DMS 273 (cell line): ENCODE data around the gene HSPA8.

Experiments used
- DNase-seq: peaks from one replicate; lab custom pipeline; 2025; ENCODE audit not compliant: unreplicated experiment; lab: John Stamatoyannopoulos, UW

The HSPA8 gene

DNA sequence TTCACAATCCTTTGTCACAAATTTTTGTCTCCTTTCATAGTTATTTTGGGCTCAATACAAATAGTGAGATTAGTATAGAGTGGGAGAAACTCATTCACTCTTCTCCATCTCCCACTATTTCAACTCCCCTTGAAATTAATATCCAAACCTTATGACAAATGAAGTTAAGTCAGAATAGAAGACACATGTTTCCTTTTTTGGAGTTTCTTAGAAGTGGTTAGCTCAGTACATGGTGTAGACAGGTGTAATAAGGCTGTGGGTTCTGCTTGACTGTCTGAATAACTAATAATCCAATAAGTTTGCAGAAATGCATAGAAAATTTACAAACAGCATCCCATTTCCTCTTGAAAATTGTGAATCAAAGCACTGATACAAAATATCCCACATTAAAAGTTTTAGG is 10.8 kb upstream of the HSPA8 start:
- no peak for DNase-seq

DNA sequence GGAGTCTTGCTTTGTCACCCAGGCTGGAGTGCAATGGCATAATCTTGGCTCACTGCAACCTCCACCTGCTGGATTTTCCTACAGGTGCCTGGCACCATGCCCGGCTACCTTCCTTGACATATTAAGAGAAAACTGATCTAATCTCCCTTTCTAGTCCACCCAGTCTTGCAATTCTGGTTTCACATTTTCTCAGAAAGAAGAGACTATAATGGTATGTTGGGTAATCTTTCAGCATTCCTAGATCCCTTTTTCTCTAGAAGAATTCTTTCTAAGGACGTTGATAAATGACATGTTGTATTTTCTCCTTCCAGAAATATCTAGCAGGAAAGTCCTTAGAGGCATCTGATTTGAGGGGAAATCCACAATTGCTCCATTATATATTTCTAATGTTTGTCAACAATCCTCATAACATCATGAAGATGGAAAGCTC is 10.4 kb upstream of the HSPA8 start:
- no peak for DNase-seq

DNA sequence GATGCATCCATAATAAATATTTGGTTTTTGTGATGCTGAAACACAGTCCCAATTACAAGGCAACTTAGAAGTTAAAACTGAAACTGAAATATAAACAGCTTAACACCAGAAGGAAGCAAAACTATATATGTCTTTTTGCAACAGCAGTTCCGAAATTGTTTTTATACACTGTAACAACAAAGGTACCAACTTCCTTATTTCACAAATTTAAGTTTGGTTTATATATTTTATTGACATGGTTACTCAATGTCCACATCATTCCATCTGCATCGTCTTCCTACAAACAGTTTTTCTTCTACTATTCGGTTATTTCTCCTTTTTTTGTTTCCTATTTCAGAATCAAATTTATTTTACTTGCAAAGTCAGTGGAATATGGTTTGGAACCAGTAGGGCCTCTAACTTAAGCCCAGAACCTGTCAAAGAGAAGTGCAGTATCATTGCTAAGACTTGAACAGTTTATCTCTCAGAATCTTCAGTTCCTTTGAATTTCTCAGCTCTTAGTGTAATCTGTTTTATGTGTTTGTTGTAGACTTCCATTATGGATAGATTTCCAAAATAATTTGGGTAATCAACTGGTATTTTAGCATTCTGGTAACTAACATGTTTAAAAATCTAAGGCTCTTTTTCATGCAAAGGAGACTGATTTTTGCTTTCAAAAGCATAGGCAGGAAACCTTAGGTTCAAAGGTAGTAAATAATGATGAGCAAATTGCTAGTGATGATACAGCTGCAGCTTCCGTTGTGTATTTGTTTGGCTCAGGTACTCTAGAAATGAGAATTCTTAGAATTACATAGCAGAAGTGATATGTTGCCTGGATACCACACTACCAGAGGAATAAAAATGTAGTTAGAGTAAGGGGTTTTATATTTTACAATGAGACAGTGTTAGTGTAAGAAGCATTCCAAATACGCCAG is 8.2 kb upstream of the HSPA8 start:
- no peak for DNase-seq

DNA sequence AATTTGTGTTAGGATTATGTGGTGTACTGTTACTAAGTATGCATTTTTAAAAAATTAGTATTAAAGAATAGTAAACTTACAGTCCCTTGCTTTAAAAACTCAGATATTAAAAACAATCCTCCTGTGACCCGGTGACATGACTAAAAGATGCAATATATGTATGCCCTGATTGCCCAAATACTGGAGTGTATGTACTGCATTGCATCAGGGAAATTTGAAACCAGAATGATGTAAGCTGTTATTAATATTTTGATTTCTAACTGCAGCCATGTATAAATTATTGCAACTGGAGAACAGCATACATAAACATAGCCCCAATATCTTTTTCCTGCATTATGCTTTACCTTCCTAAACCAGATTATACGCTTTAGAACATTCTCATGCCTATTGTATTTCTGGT is 3.7 kb upstream of the HSPA8 start:
- DNase-seq, result peak; percentile 22

DNA sequence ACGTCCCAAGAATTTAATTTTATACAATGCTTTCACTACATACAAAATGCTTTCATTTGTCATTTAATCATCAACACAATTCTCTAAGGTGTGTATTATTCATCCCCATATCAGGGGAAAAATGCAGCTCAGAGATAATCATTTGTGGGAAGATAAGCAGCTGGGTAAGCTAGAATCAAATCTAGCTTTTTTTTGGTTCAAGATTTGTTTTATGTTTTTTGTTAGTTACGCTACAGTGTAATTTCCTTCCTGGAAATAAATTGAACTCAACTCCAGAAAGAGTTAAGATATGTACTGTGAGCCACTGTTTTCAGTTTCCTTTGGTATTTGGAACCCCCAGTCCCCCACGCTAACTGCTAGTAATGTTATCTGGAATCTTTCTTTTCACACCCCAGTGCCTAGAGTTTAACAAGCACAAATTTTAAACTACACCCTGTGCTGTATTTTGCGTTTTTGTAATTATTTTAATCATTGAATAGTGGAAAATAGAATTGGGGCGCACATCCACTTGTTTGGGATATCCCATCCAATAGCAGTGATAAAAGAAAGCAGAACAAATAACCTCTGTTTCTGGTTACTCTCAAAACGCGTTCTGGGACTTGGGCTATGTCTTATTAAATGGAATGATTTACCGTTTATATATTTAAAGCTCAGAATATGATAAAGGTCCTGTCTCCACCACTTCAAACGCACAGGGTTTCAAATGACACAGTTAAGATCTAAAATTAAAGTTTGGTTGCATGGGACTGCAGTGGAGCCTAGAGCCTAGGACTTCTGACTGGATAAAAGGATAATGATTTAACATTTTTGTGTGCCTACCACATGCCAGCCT is 2.1 kb upstream of the HSPA8 start:
- DNase-seq, result peak; percentile 21

DNA sequence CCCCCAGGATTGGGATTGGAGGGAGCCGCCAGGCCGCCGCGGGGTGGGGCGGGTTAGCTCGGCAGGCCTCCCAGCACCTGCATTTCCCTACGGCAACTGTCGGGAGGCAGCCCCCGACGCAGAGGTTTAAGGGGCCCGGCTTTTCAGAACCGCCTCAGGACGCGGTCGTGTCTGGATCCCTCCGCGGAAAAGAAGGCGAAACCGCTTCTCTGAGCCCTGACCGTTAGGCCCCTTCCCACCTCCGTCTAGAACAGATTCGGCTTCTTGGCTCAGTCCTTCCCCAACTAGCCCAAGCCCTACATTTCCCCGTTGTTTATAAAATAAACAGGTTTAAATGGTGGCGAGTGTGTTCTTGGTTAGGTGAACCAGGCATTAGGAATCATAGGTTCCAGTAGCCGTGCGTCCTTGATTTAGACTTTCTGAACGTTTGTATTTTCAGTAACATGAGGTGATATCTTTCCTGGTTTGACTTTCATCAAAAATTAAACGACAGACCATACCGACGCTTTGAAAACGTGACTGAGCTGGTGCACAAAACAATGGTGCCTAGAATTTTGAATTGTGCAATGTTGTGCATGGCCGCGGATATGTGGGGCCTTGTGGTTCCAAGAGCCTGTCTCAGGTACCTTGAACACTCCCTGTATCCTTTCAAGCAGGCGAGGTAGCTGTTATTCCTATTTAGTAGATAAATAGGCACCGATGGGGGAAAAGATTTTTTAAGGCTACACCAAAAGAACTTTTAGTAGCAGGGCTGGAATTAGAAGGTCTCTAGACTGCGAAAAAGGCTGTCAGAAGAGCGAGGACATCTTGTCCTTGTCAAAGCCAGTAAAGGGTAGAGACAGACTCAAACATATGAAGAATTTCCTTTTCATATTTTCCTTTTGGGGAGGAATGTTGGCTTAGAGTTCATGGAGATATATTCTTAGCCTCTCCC is 1.2 kb upstream of the HSPA8 start:
- peak; percentile 81 for DNase-seq

DNA sequence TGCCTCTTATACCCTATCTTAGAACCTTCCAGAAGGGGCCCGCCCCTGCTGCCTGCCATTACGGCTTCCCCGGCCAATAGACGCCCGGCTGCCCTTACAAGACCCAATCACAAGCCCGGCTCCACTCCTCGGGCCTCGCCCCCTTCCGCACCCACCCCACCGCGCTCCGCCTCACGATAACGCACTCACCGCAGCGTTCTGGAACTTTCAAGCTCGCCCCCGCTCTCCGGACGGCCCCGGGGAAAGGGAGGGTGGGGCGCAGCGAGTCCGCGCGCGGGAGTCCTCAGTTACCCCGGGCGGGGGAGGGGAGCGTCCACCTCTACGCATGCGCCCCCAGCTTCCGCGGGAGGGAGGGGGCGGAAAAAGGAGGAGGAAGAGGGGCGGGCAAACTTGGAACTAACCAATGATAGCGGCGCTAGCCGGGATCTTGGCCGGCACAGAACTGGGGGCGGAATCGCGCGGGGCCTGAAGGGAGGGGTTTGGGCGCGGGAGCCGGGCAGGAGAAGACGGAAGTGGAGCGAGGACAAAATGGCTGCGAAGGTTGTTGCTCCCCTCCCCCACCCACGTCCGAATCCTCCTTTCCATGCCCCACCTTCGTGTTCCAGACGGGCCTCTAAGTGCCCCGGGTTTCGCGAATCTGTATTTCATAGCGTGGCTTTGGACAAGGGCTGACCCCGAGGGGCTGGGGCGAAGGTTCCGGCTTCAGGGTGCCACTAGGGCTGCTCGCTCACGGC is 389 bp upstream of the HSPA8 start:
- DNase-seq, result peak; percentile 98

DNA sequence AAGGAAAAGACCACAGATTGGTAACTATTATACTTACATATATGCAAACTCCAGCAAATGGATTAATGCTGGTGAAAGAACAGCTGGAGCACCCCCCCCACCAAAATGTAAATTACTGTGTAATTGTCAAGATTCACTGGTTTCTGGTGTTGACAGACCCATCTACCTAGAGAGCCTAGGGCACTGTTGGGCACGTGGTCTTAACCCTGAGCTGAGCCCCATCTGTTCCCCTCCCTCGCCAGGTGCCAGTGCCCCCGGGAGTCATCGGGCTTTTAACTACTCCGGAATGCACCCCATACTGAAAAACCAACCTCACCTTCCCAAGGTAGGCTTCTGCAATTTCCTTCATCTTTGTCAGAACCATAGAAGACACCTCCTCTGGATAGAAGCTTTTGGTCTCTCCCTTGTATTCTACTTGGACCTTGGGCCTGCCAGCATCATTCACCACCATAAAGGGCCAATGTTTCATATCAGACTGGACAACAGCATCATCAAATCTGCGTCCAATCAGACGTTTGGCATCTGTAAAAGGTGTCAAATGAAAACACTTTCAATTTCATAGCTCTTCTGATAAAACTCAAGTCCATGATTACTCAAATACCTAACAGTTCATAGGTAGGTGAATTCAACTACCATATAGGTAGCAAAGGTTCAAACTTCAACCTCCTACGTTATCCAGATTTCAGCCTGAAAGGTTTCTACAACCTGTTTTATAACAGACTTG is 1.5 kb downstream of the HSPA8 start:
- peak; percentile 70 for DNase-seq

DNA sequence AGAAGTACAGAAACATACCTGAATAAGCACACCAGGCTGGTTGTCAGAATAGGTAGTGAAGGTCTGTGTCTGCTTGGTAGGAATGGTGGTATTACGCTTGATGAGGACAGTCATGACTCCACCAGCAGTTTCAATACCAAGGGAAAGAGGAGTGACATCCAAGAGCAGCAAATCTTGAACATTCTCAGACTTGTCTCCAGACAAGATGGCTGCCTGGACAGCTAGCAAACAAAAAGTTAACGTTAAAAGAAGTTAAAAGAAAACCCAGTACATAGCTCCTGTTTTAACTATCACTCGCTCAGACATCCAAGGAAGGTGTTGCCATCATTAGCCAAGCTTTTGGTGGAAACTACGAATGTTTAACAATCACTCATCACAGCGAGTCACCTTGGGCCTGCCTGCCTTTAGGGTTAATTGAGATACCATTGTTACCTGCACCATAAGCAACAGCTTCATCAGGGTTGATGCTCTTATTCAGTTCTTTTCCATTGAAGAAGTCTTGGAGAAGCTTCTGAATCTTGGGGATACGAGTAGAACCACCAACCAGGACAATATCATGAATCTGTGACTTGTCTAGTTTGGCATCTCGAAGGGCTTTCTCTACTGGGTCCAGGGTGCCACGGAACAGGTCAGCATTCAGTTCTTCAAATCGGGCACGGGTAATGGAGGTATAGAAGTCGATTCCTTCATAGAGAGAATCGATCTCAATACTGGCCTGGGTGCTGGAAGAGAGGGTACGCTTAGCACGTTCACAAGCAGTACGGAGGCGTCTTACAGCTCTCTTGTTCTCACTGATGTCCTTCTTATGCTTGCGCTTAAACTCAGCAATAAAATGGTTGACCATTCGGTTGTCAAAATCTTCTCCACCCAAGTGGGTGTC is 2.7 kb downstream of the HSPA8 start:
- peak; percentile 9 for DNase-seq

DNA sequence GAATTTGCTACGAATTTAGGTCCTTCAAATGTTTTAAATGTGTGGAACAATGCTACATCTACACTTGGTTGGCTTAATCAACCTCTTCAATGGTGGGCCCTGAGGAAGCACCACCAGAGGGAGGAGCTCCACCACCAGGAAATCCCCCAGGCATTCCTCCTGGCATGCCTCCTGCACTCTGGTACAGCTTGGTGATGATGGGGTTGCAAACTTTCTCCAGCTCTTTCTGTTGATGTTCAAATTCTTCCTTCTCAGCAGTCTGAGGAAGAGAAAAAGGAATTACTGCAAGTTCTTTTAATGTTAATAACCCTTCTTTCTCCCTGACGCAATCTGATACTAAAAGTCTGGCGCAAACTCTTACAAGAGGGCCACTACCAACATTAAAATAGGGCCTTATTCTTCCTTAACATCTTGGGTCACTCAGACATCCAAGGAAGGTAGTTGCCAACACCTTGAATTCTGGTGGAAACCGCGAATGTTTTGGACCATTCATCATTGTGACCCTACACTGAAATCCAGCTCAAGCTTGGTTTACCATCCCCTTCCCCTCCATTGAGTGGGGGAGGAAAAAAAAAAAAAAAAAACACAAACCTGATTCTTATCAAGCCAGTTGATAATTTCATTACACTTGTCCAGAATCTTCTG is 4.2 kb downstream of the HSPA8 start:
- no peak for DNase-seq

DNA sequence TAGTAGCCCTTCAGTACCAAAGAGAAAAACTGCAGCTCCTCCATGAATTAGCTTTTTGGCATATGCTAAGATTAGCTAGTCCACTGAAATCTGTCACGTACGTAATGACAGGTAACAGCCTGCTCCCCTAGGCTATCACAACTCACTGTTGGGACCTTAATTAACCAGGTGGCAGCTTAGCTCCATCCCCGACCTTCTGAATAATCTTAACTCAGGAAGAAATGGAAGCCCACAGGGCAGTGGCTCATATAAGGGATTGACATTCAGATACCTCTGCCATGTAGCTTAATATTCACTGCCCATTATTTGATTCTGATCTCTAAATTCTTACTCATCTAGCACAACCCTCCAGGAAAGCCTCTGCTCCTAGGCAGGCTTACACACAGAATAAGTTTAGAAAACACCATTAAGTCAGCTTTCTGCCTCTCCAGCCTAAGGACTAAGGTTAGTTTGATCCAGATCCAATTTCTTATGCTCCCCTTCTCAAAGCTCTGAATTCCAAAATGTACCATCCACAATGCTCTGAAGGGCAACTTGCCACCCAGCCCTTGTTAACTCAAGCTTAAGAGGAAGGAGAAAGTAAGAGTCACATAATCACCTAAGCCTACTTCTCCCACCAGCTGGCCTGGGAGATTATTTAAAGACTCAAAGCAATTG is 5.0 kb downstream of the HSPA8 start:
- peak; percentile 43 for DNase-seq

DNA sequence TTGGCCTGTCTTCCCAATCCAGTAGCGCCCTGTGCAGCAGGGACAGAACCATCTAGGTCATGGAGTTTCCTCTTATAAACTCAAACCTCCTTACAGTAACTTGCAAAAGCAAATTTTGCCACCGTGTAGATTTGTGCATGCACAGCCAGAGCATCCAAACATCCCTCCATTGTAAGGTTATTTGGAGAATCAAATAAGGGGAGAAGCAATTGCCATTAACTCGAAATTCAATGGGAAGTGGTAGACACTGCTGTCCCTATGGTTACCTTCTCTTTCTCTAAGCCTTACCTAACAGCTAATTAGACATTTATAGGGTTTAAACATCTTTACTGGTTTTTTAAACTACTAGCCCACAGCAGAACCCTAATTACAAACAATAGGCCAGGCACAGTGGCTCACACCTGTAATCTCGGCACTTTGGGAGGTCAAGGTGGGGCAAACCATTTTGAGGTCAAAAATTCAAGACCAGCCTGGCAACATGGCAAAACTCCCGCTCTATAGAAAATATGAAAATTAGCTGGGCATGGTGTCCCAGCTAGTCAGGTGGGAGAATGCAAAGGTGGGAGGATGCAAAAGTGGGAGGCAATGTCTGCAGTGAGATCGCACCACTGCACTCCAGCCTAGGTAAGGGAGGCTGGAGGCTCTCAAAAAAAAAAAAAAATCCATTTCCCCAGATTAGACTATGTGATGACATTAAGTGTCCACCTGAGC is 6.6 kb downstream of the HSPA8 start:
- DNase-seq, result peak; percentile 40

DNA sequence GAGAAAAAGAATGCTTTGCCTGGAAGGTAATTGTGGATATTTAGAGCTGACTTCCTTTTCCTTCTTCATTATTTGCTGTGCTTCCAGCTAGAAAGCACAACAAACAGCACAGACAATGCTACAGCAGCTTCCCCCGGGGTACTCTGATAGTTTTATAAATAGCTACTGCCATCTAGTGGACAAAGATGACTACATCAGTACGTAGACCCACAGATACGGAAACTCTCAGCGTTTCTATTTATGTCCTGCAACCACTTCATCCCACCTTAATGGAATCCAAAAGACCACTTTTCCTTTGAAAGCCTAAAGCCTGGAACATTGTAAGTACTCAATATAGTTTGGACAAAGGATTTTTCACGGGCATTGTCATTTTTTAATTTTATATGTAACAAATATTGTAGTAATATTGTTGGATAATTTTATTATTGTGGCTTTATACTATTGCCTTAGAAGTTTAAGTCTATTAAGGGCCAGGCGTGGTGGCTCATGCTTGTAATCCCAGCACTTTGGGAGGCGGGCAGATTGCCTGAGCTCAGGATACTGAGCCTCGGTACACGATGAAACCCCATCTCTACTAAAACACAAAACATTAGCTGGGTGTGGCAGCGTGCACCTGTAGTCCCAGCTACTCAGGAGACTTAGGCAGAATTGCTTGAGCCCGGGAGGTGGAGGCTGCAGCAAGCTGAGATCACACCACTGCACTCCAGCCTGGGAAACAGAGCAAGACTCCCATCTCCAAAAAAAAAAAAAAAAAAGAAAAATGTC is 7.5 kb downstream of the HSPA8 start:
- peak; percentile 88 for DNase-seq

DNA sequence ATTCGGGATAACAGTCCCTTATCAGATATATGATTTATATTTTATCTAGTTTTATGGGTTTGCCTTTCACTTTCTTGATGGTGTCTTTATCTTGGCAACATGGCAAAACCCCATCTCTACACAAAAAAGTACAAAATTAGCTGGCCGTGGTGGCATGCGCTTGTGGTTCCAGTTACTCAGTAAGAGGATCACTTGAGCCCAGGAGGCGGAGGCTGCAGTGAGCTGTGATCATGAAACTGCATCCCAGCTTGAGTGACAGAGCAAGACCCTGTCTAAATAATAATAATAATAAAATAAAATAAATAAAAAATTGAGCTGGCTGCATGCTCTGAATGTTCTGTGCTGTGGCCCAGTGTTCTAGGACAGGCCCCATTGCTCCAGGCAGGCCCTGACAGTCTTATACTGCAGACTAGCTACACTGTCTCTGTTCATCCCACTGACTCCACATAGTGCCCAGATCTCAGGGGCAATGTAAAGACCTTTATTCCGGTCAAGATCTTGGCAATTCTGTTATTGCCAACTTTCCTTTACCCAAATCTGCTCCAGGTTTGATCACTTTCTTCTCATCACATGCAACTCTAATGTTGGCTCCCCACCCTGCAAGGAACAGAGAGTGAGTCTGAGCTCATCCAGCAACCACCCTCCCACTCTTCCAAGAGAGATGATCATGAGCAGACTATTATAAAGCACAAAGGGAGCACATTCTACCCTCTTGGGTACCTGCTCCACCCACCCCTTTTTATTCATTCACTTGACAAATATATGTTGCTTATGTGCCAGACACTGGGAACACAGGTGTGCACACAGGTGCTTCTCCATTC is 8.8 kb downstream of the HSPA8 start:
- peak; percentile 46 for DNase-seq

DNA sequence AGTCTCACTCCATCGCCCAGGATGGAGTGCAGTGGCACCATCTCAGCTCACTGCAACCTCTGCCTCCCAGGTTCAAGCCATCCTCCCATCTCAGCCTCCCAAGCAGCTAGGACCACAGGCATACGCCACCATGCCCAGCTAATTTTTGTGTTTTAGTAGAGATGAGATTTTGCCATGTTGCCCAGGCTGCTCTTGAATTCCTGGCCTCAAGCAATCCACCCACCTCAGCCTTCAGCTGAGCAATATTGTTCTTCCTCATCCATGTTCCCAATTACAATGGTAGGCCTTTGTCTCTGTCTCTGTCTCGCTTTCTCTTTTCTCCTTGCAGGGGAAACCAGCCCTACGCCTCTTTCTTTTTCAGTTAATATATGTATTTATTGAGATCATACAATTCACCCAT is 10.3 kb downstream of the HSPA8 start:
- peak; percentile 16 for DNase-seq
